Osteocyte (in vitro differentiated cells): ENCODE results near the gene ATP2A3. TPM values are rescaled to one million over a fixed set of nuclear protein-coding genes. Genes with fewer than 3 reads are reported as not detected.

Source experiments
- DNase-seq: peaks from one replicate; pipeline ENCODE4 v3.0.0; 2021; ENCODE audit warnings: mixed read lengths; ENCODE audit not compliant: unreplicated experiment; ENCODE audit errors: extremely low spot score
- H3K27ac Mint-ChIP-seq: one replicate; pipeline ENCODE4 v1.8.0; 2021; ENCODE audit warnings: mild to moderate bottlenecking, mixed read lengths; ENCODE audit not compliant: unreplicated experiment
- H3K27me3 Mint-ChIP-seq: one replicate; pipeline ENCODE4 v1.8.0; 2021; ENCODE audit warnings: mixed read lengths; ENCODE audit not compliant: unreplicated experiment
- H3K36me3 Mint-ChIP-seq: one replicate; pipeline ENCODE4 v1.8.0; 2021; ENCODE audit warnings: mixed read lengths; ENCODE audit not compliant: unreplicated experiment
- H3K4me1 Mint-ChIP-seq: one replicate; pipeline ENCODE4 v1.8.0; 2021; ENCODE audit warnings: mixed read lengths; ENCODE audit not compliant: unreplicated experiment
- H3K4me3 Mint-ChIP-seq: one replicate; pipeline ENCODE4 v1.8.0; 2021; ENCODE audit warnings: mild to moderate bottlenecking, moderate library complexity, mixed read lengths; ENCODE audit not compliant: unreplicated experiment
- H3K9me3 Mint-ChIP-seq: one replicate; pipeline ENCODE4 v1.8.0; 2021; ENCODE audit warnings: mixed read lengths; ENCODE audit not compliant: unreplicated experiment
- total RNA-seq: library from RNA; stranded (reverse); gene quantifications from 2 replicates; pipeline ENCODE4 v1.2.1, GENCODE V29; 2021
- TF ChIP-seq, protein P1 (sequence below): fragments of 200-600 bp; sonication (generic); IDR thresholded peaks from 2 replicates; pipeline ENCODE4 v1.5.0; 2021; ENCODE audit warnings: antibody characterized with exemption, mild to moderate bottlenecking, moderate library complexity

The ATP2A3 gene
- total RNA-seq, 1 donor from 2014 or later: not detected

DNA sequence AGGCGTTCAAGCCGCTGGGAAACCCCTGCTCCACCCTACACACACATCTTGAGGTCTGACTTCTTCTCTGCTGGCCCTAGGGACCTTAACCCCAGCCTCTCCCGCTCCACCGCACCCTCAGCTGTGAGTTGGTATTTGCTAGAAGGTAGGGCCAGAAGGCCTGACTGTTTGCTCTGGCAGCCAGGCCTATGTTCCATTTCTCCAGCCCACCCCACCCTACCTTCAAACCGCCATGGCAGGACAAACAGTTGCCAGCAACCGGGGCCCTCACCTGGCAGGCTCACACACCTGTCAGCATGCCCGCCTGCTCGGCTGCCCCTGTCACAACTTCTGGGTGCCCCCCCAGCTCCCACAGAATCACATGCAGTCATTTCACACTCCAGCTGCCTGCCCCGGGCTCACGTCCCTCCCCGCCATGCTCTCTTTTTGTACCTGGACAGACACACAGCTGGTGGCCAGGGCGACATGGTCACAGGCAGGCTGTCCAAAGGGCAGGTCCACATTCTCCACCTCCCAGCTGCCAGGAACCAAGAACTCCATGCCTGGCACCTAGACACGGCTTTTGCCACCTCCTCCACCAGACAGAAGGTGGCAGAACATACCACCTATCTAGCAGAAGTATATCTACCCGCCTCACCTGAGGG is 2.6 kb upstream of the ATP2A3 start:
- Mint-ChIP-seq H3K4me3 (no peak overlapping the region), H3K4me1 (peaks cover 20% of the 10 kb centered on the region), H3K9me3 (no peaks in the 10 kb centered on the region), H3K27ac (no peak overlapping the region), H3K36me3 (no peaks in the 10 kb centered on the region), H3K27me3 (peaks cover 50% of the 10 kb centered on the region)
- no peak for DNase-seq
- TF ChIP-seq, protein P1, sequence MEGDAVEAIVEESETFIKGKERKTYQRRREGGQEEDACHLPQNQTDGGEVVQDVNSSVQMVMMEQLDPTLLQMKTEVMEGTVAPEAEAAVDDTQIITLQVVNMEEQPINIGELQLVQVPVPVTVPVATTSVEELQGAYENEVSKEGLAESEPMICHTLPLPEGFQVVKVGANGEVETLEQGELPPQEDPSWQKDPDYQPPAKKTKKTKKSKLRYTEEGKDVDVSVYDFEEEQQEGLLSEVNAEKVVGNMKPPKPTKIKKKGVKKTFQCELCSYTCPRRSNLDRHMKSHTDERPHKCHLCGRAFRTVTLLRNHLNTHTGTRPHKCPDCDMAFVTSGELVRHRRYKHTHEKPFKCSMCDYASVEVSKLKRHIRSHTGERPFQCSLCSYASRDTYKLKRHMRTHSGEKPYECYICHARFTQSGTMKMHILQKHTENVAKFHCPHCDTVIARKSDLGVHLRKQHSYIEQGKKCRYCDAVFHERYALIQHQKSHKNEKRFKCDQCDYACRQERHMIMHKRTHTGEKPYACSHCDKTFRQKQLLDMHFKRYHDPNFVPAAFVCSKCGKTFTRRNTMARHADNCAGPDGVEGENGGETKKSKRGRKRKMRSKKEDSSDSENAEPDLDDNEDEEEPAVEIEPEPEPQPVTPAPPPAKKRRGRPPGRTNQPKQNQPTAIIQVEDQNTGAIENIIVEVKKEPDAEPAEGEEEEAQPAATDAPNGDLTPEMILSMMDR: no peak

GRCh38 chr17:3965118-3965800 is 1.0 kb upstream of the ATP2A3 start:
- no peaks in the 10 kb centered on the region for H3K9me3 Mint-ChIP-seq
- H3K27ac Mint-ChIP-seq: no peak overlapping the region
- no peak for DNase-seq
- TF ChIP-seq, protein P1: no peak
- peaks cover 20% of the 10 kb centered on the region for H3K4me1 Mint-ChIP-seq
- H3K27me3 Mint-ChIP-seq: peaks cover 47% of the 10 kb centered on the region
- no peaks in the 10 kb centered on the region for H3K36me3 Mint-ChIP-seq
- peak overlapping the region; percentile 44 for H3K4me3 Mint-ChIP-seq

DNA sequence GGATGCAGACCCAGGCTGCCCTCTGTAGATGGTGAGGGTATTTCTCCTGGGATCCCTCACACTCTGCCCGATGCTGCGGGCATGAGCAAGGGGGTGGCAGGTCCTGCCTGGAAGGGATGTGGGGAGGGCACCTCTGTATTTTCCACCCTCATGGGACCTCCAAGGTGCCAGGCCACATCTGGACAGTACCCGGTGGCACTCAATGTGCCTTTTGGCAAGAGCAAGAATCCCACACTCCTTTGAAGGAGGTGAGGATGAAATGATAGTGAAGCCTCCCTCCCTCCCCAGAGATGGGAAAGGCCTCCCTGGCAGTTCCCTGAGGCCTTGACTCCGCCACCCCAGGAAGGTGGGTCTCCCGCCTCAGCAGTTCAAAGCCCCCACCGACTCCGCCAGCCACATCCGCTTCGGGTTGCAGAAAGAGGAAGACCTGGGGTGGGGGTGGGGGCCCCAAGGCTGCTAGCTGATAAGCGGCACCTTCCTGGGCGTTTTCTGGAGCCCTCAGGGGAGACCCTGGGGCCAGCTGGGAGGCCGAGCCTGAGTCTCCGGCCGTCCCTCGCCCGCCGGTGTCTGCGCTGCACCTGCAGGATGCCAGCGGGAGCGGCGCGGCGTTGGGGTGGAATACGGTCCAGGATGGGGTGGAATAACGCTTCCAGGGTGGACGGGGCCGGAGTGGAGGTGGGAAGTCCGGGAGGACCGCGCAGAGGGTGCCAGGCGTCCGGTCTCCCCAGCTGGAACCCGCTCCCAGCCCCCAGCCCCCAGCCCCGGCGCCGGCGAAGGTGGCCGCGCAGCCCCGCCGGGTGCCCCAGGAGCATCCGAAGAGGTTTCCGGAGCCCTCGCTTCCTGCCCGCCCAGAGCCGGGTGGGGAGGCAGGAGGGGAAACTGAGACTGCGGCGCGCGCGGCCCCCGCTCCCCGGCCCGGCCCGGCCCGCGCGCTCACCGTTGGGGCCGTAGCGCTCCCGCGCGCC is 718 bp downstream of the ATP2A3 start:
- no peak for DNase-seq
- H3K4me1 Mint-ChIP-seq: peaks cover 25% of the 10 kb centered on the region

GRCh38 chr17:3962965-3963236 is 1.3 kb downstream of the ATP2A3 start:
- Mint-ChIP-seq H3K27me3 (peaks cover 38% of the 10 kb centered on the region), H3K9me3 (no peaks in the 10 kb centered on the region), H3K4me3 (no peak overlapping the region), H3K36me3 (no peaks in the 10 kb centered on the region), H3K4me1 (peaks cover 25% of the 10 kb centered on the region), H3K27ac (no peak overlapping the region)
- TF ChIP-seq, protein P1: no peak
- DNase-seq: no peak

More for the DNA sequence above, 718 bp downstream of the ATP2A3 start:
- Mint-ChIP-seq H3K27me3 (peaks cover 41% of the 10 kb centered on the region), H3K4me3 (peak overlapping the region; percentile 29), H3K9me3 (no peaks in the 10 kb centered on the region), H3K36me3 (no peaks in the 10 kb centered on the region), H3K27ac (no peak overlapping the region)
- TF ChIP-seq, protein P1: no peak
